Activated naive CD4-positive, alpha-beta T cell treated with Interleukin-2 at 50 U/mL for 16 hours (primary cell): Measurements from ENCODE around the gene CFAP46.

Experiments used
- DNase-seq: peaks from one replicate; pipeline ENCODE4 v3.0.0-alpha.2; 2020

Gene CFAP46

DNA sequence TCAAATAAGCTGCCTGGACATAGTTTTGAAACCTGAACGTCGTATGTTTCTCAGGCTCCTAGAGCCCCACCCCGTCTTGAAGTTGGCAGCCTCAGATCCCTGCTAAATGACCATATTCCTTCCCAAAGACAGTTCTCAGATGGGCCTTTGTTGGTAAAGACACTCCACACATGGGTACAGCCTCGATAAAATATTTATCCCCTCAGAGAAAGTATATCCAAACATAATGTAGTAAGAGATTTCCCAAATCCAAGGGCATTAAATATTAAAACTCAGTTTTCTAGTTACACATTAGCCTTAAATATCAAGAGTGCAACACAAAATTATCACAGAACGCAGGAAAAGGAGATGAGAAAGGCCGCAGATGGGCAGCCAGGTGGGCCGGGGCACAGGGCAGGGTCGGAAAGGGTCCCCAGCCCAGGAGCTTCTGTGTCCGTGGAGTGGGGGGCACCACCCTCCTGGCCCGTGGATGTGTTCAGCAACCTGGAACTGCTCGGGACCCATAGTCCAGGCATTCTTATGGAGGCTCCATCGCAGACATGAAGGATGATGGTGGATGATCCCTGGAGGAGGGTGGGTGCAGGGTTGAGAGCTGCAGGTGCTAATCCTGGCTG lies 1.5 kb upstream of the CFAP46 start:
- DNase-seq: no peak

DNA sequence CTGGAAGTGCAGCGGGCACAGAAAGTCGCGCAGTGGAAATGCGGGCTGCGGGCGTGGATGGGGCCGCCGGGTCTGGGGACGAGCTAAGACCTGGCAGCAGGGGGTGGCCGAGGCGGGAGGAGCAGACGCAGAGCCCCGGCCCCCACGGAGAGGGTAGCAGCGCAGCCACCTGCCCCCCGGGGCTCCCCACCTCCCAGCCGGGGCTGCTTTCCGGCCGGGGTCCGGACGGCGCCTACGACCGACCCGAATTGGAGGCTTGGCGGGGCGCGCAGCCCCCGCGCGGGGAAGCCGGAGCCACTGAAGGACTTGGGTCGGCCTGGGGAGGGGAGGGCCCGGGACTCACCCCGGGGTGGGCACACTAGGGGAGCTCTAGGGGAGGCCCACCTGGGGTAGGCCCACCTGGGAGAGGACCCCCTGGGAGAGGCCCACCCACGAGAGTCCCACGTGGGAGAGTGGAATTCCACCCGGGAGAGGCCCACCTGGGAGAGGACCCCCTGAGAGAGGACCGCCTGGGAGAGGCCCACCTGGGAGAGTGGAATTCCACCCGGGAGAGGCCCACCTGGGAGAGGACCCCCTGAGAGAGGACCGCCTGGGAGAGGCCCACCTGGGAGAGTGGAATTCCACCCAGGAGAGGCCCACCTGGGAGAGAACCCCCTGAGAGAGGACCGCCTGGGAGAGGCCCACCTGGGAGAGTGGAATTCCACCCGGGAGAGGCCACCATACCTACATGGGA lies 854 bp upstream of the CFAP46 start:
- no peak for DNase-seq

DNA sequence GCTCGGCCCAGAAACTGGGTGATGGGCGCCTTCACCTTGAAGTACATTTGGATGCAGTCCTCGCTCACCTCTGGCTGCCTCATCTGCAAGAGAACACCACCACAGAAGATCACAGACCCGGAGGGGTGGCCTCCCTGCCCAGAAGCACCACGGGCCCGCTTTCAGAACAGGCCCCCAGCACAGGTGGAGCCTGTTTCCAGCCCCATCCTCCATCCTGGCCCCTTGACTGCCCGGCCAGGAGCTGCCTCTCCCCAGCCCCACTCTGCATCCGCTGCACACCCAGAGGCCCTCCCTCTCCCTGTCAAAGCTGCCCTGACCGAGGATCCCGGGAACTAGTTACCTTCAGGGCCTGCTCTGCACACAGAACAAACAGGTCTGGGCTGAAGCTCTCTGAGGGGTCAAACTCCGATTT lies 724 bp downstream of the CFAP46 start:
- DNase-seq: no peak

- no peak for DNase-seq
These were observed 1.4 kb downstream of the CFAP46 start for GRCh38 chr10:132940791-132941465.

GRCh38 chr10:132939957-132940790 lies 2.2 kb downstream of the CFAP46 start:
- DNase-seq: peak; percentile 51

GRCh38 chr10:132939378-132939955 lies 2.9 kb downstream of the CFAP46 start:
- DNase-seq: no peak

DNA sequence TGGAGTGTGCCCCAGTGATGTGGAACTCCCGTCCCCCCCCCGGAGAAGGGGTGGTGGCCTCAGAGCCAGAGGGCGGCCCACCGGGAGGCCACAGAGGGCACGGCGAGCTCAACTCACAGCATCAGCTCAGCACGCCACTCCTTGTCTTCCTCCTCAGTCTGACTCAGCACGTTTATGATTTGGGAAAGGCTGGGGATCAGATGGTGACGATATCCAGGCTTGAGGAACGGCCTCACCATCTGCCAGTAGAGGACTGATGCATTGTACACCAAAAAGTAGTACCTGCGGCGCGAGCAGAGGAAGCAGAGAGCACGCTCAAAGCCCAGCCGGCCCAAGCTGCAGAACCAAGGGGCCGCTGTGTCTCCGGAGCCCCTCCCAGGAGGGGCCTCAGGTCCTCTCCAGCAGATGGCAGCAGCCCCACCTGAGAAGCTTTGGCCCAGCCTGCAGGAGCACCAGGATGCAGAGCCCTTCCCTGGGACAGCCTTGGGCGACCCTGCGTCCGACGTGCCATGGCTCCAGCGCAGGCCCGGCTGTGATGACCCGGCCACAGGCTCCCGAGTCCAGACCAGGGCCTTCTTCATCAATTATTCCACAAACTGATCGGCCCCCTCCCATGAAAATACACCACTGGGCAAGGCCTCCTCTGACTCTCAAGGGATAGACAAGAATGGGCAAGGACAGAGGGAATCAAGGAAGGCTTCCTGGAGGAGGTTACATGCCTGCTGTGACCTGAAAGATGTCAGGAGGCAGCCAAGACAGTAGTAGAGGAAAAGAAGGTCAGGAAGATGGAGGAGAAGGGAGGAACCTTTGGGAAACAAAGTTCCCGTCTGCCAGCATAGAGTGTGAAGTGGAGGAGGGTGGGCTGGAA lies 3.7 kb downstream of the CFAP46 start:
- DNase-seq: peak; percentile 10

GRCh38 chr10:132937861-132938260 lies 4.5 kb downstream of the CFAP46 start:
- DNase-seq: no peak

- DNase-seq: no peak
These were observed 7.4 kb downstream of the CFAP46 start for GRCh38 chr10:132934953-132935352.

- no peak for DNase-seq
These were observed 8.9 kb downstream of the CFAP46 start for GRCh38 chr10:132933308-132934042.

DNA sequence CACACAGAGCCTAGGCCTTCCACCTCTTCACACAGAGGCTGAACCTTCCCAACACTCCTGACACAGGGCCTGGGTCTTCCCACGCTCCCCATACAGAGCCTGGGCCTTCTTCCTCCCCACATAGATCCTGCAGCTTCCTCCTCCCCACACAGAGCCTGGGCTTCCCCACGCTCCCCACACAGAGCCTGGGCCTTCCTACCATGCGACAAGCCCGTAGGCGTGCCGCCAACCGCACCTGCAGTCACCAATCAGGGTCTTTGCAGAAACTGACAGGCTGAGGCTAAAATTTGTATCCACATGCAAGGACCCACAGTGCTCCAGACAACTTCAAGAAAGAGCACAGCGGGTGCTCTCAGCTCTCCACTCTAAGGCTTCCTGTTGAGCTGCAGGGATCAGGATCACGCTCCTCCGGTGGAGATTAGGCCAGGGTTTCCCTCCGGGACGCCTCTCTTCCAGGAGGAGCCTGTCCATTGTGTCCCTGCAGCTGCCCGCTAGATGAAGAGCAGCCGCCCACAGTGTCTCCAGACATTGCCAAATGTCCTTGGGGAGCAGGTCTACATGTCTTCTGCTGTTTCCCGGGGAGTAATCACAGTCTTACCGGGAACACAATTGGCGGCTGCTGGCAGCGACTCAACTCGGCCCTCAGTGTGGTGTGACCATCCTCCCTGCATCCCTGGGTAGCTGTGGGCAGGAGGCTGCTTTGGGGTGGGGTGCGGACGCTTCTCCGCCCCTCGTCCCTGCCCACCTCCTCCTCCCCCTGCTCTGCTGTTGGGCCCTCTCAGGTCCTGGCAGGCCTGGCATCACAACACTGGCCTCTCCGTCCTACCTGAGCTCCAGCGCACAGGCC lies 9.7 kb downstream of the CFAP46 start:
- no peak for DNase-seq

DNA sequence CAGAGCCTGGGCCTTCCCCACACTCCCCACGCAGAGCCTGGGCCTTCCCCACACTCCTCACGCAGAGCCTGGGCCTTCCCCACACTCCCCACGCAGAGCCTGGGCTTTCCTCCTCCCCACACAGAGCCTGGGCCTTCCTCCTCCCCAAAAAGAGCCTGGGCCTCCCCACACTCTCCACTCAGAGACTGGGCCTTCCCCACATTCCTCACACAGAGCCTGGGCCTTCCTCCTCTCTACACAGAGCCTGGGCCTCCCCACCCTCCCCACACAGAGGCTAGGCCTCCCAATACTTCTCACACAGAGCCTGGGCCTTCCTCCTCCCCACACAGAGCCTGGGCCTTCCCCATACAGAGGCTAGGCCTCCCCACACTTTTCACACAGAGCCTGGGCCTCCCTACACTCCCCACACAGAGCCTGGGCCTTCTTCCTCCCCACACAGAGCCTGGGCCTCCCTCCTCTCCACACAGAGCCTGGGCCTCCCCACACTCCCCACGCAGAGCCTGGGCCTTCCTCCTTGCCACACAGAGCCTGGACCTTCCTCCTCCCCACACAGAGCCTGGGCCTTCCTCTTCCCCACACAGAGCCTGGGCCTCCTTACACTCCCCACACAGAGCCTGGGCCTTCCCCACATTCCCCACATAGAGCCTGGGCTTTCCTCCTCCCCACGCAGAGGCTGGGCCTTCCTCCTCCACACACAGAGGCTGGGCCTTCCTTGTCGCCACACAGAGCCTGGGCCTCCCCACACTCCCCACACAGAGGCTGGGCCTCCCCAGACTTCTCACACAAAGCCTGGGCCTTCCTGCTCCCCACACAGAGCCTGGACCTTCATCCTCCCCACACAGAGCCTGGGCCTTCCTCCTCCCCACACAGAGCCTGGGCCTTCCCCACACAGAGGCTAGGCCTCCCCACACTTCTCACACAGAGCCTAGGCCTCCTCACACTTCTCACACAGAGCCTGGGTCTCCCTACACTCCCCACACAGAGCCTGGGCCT lies 10.8 kb downstream of the CFAP46 start:
- peak; percentile 10 for DNase-seq

DNA sequence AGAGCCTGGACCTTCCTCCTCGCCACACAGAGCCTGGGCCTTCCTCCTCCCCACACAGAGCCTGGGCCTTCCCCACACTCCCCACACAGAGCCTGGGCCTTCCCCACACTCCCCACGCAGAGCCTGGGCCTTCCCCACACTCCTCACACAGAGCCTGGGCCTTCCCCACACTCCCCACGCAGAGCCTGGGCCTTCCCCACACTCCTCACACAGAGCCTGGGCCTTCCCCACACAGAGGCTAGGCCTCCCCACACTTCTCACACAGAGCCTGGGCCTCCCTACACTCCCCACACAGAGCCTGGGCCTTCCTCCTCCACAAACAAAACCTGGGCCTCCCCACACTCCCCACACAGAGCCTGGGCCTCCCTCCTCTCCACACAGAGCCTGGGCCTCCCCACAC lies 11.7 kb downstream of the CFAP46 start:
- peak; percentile 9 for DNase-seq

DNA sequence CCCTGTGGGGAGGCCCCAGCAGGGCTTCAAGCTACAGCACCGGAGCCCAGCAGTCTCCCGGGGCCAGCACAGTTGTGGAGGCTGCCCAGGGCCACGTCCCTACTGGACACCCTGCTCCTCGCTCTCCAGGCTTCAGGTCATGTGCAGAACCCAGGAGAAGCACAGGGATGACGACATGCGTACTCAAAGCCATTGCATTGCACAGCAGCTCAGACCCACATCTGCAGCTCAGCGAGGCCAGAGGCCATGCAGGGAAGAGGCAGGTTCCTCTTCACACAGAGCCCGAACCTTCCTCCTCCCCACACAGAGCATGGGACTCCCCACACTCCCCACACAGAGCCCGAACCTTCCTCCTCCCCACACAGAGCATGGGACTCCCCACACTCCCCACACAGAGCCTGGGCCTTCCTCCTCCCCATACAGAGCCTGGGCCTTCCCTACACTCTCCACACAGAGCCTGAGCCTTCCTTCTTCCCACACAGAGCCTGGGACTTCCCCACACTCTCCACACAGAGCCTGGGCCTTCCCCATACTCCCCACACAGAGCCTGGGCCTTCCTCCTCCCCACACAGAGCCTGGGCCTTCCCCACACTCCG lies 12.3 kb downstream of the CFAP46 start:
- no peak for DNase-seq

GRCh38 chr10:132929480-132929879 lies 12.9 kb downstream of the CFAP46 start:
- no peak for DNase-seq

DNA sequence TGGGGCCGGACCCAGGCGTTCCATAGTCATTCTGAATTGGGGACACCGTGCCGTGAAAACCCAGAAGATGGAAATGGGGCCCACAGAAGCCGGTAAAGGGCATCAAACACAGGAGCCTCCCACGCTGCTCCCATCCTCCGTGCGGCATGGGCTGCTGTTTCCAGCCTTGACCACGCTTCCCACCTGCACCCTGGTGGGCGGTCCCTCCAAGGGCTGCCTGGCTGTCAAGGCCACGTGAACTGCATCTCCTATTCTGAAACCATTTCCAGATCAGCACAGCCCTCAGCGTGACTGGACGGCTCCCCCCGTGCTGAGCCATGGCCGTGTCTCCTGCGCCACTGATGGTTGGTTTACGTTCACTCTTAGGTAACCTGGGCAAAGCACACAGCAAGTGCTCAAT lies 14.1 kb downstream of the CFAP46 start:
- no peak for DNase-seq

DNA sequence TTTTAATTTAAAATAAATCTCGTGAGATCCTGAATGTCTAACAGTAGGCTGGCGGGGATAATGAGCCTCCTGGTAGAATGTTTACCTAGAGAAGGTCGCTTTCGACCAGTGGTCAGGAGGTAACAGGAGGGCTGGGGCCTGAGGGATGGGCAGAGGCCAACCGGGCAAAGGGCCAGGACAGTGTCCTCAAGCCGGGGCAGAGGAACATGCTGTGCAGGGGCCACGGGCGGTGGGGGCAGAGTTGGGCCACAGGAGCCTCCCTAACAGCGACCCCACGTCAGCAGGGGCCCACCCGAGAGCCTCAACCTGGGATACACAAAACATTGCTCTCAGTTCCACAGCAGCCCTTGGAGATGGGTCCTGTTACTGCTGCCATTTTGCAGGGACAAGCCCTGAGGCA lies 14.5 kb downstream of the CFAP46 start:
- DNase-seq: no peak
